GM23338 (cell line): Measurements from ENCODE around the gene C13orf46. TPM values are rescaled to one million over a fixed set of nuclear protein-coding genes. Genes with fewer than 3 reads are reported as not detected.

ENCODE experiments used
- ATAC-seq: fragments of 200-7000 bp; cut with Tn5 transposase; 3 replicates; pipeline ENCODE4 v1.9.1; 2020
- DNase-seq: peaks from one replicate; pipeline ENCODE4 v3.0.0-alpha.2; 2015; ENCODE audit warnings: low spot score
- H2AFZ ChIP-seq: fragments of 200-600 bp; sonication (generic); 2 replicates; pipeline ENCODE4 v1.8.0; 2016; ENCODE audit warnings: antibody characterized with exemption, mild to moderate bottlenecking, moderate library complexity
- H3F3A ChIP-seq: fragments of 200-600 bp; sonication (generic); replicated peaks from 2 replicates; pipeline ENCODE4 v1.8.0; 2017; ENCODE audit warnings: antibody characterized with exemption, mixed run types, low read depth
- H3K27ac ChIP-seq: fragments of 200-600 bp; sonication (generic); 2 replicates; pipeline ENCODE4 v1.6.1; 2016; ENCODE audit warnings: low read depth
- H3K27me3 ChIP-seq: fragments of 200-600 bp; sonication (generic); 2 replicates; pipeline ENCODE4 v1.8.0; 2016; ENCODE audit warnings: mild to moderate bottlenecking, mixed run types, moderate library complexity; ENCODE audit not compliant: insufficient read depth
- H3K36me3 ChIP-seq: fragments of 200-600 bp; sonication (generic); 2 replicates; pipeline ENCODE4 v1.8.0; 2016; ENCODE audit warnings: mild to moderate bottlenecking; ENCODE audit not compliant: insufficient read depth
- H3K4me1 ChIP-seq: fragments of 200-600 bp; sonication (generic); 2 replicates; pipeline ENCODE4 v1.8.0; 2016; ENCODE audit warnings: mild to moderate bottlenecking, moderate library complexity; ENCODE audit not compliant: insufficient read depth
- H3K4me2 ChIP-seq: fragments of 200-600 bp; sonication (generic); 2 replicates; pipeline ENCODE4 v1.7.1; 2017; ENCODE audit warnings: mixed run types
- H3K4me3 ChIP-seq: fragments of 200-600 bp; sonication (generic); 2 replicates; pipeline ENCODE4 v1.6.1; 2016; ENCODE audit warnings: mixed run types
- H3K79me2 ChIP-seq: fragments of 200-600 bp; sonication (generic); replicated peaks from 2 replicates; pipeline ENCODE4 v1.8.0; 2017; ENCODE audit warnings: mild to moderate bottlenecking; ENCODE audit not compliant: insufficient read depth
- H3K9me2 ChIP-seq: fragments of 200-600 bp; sonication (generic); 2 replicates; pipeline ENCODE4 v1.8.0; 2017; ENCODE audit not compliant: insufficient read depth
- H4K20me1 ChIP-seq: fragments of 200-600 bp; sonication (generic); replicated peaks from 2 replicates; pipeline ENCODE4 v1.8.0; 2017; ENCODE audit warnings: mild to moderate bottlenecking; ENCODE audit not compliant: insufficient read depth
- H3K27ac Mint-ChIP-seq: 2 replicates; pipeline ENCODE4 v1.8.0; 2020; ENCODE audit warnings: inconsistent platforms, mild to moderate bottlenecking, moderate library complexity, mixed read lengths
- H3K27me3 Mint-ChIP-seq: 3 replicates; pipeline ENCODE4 v1.8.0; 2022; ENCODE audit warnings: low read depth, mild to moderate bottlenecking, moderate library complexity, mixed read lengths, inconsistent platforms; ENCODE audit not compliant: insufficient read depth, poor library complexity
- H3K36me3 Mint-ChIP-seq: 3 replicates; pipeline ENCODE4 v1.8.0; 2021; ENCODE audit warnings: low read depth, mild to moderate bottlenecking, inconsistent platforms, moderate library complexity, mixed read lengths
- H3K4me1 Mint-ChIP-seq: 3 replicates; pipeline ENCODE4 v1.8.0; 2020; ENCODE audit warnings: mild to moderate bottlenecking, inconsistent platforms, mixed read lengths
- H3K4me3 Mint-ChIP-seq: 3 replicates; pipeline ENCODE4 v1.8.0; 2021; ENCODE audit warnings: moderate library complexity, mild to moderate bottlenecking, inconsistent platforms, mixed read lengths
- H3K9me3 Mint-ChIP-seq: 3 replicates; pipeline ENCODE4 v1.8.0; 2020; ENCODE audit warnings: moderate library complexity, mild to moderate bottlenecking, inconsistent platforms, mixed read lengths
- CREB1 ChIP-seq: fragments of 250-450 bp; sonication (Bioruptor Pico); IDR thresholded peaks from 2 replicates; pipeline ENCODE4 v1.5.0; 2020; ENCODE audit warnings: low read depth, mild to moderate bottlenecking, moderate library complexity
- EZH2 ChIP-seq: fragments of 200-600 bp; sonication (generic); IDR thresholded peaks from one replicate; pipeline ENCODE4 v1.8.0; 2017; ENCODE audit warnings: antibody characterized with exemption, mild to moderate bottlenecking, low read depth; ENCODE audit not compliant: unreplicated experiment
- EZH2phosphoT487 ChIP-seq: fragments of 200-600 bp; sonication (generic); IDR thresholded peaks from one replicate; pipeline ENCODE4 v1.8.1; 2018; ENCODE audit warnings: antibody characterized with exemption; ENCODE audit not compliant: unreplicated experiment
- JUNB ChIP-seq: IDR thresholded peaks from one replicate; pipeline ENCODE4 v1.6.1; 2016; ENCODE audit warnings: antibody characterized with exemption; ENCODE audit not compliant: unreplicated experiment
- NANOG ChIP-seq: IDR thresholded peaks from 2 replicates; pipeline ENCODE4 v1.6.1; 2016; ENCODE audit warnings: antibody characterized with exemption, borderline replicate concordance
- POLR2AphosphoS5 ChIP-seq: IDR thresholded peaks from 2 replicates; pipeline ENCODE4 v1.6.1; 2016; ENCODE audit warnings: antibody characterized with exemption, low read depth
- STAT1 ChIP-seq: IDR thresholded peaks from one replicate; pipeline ENCODE4 v1.6.1; 2016; ENCODE audit warnings: antibody characterized with exemption; ENCODE audit not compliant: unreplicated experiment
- ZNF114 ChIP-seq: fragments of 250-450 bp; sonication (Bioruptor Pico); IDR thresholded peaks from 2 replicates; pipeline ENCODE4 v1.5.0; 2020; ENCODE audit warnings: mild to moderate bottlenecking, moderate library complexity
- ZNF331 ChIP-seq: fragments of 250-450 bp; sonication (Bioruptor Pico); IDR thresholded peaks from 2 replicates; pipeline ENCODE4 v1.5.0; 2020; ENCODE audit warnings: low read depth, mild to moderate bottlenecking, moderate library complexity
- polyA plus RNA-seq: library from polyadenylated mRNA; unstranded; fragments of >200 nt; fragmentation: Nextera tagmentation; extraction: Ambion mirVana; gene quantifications from 2 replicates; pipeline ENCODE4 v1.2.1, GENCODE V29; 2016
- total RNA-seq: library from RNA; depleted of rRNA; stranded (reverse); fragments of >200 nt; shearing (Covaris generic); gene quantifications from 2 replicates; pipeline ENCODE4 v1.2.3, GENCODE V29; 2014
- TF ChIP-seq, protein P1 (sequence below): IDR thresholded peaks from 2 replicates; pipeline ENCODE4 v1.6.1; 2016; ENCODE audit warnings: antibody characterized with exemption
- TF ChIP-seq, protein P2 (sequence below): IDR thresholded peaks from one replicate; pipeline ENCODE4 v1.6.1; 2018; ENCODE audit warnings: antibody characterized with exemption; ENCODE audit not compliant: unreplicated experiment
- TF ChIP-seq, protein P3 (sequence below), 2 experiments: fragments of 200-600 bp in 1 of 2; sonication (generic) in 1 of 2; conservative IDR thresholded peaks; 2 replicates each; pipeline versions ENCODE4 v1.5.1 to v1.6.1; 2016 to 2017; ENCODE audit warnings: antibody characterized with exemption in 2 of 2, low read depth in 2 of 2, mild to moderate bottlenecking in 2 of 2, moderate library complexity in 1 of 2

C13orf46 gene
- total and polyA plus RNA-seq, 2 experiments from 2014 or later, result 0.44 to 1.5 TPM

DNA sequence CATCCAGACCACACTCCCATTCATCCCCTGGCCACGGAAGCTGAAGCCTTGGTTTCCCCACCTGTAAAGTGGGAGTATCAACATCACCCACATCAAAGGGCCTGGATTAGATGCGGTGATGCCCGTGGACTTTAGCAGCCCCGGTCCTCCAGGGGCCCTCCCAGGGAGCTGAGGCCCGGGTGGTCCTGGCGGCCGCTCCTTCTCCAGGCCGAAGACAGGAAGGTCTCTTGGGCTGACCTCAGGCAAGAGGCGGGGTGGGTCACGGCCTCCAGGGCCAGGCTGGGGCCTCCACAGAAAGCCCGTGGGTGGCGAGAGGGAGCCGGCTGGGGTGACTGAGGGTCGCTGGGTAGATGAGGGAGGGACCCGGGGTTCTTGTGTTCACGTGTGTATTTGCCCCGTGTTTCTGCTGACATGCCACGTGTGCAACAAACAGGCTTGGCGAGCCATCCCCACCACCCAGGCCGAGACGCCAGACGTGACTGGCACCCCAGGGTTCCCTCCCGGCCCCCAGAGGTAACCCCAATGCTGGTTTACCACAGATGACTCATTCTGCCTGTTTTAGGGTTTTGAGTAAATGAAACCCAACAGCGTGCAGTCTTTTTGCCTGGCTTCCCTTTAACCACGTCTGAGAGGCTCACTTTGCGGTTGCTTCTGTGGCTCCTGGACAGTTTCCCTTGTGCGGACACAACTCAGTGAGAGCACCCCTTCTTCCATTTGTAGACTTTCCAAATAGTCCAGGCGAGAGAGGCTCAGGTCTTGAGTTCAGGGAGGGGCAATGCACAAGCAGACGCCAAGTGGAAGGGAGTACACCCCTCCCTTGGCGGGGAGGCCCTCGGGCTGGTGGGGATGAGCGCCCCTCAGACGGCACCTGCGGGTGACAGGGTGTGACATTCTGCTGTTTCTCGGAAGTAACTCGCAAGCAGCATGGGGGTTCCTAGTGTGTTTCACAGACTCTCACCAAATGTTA is 42.9 kb downstream of the C13orf46 start:
- TF ChIP-seq EZH2 (no peak), EZH2phosphoT487 (no peak), NANOG (no peak), POLR2AphosphoS5 (no peak), JUNB (no peak), STAT1 (no peak)
- TF ChIP-seq, protein P1, sequence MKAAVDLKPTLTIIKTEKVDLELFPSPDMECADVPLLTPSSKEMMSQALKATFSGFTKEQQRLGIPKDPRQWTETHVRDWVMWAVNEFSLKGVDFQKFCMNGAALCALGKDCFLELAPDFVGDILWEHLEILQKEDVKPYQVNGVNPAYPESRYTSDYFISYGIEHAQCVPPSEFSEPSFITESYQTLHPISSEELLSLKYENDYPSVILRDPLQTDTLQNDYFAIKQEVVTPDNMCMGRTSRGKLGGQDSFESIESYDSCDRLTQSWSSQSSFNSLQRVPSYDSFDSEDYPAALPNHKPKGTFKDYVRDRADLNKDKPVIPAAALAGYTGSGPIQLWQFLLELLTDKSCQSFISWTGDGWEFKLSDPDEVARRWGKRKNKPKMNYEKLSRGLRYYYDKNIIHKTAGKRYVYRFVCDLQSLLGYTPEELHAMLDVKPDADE, result no peak
- Histone ChIP-seq H4K20me1 (no peaks in the 10 kb centered on the region), H3K79me2 (no peaks in the 10 kb centered on the region), H3K27me3 (no peaks in the 10 kb centered on the region), H3K4me1 (no peaks in the 10 kb centered on the region), H3K4me3 (no peak overlapping the region), H3K36me3 (no peaks in the 10 kb centered on the region), H3K4me2 (no peak overlapping the region), H3K9me2 (no peaks in the 10 kb centered on the region), H3F3A (no peaks in the 10 kb centered on the region), H3K27ac (no peak overlapping the region), H2AFZ (no peak overlapping the region)
- no peaks in the 10 kb centered on the region for H3K9me3 Mint-ChIP-seq
- H3K27ac Mint-ChIP-seq, result no peak overlapping the region
- no peak overlapping the region for H3K4me3 Mint-ChIP-seq
- no peak for ATAC-seq
- no peaks in the 10 kb centered on the region for H3K36me3 Mint-ChIP-seq
- no peak for DNase-seq
- peaks cover 9% of the 10 kb centered on the region for H3K27me3 Mint-ChIP-seq
- H3K4me1 Mint-ChIP-seq, result peaks cover 8% of the 10 kb centered on the region

DNA sequence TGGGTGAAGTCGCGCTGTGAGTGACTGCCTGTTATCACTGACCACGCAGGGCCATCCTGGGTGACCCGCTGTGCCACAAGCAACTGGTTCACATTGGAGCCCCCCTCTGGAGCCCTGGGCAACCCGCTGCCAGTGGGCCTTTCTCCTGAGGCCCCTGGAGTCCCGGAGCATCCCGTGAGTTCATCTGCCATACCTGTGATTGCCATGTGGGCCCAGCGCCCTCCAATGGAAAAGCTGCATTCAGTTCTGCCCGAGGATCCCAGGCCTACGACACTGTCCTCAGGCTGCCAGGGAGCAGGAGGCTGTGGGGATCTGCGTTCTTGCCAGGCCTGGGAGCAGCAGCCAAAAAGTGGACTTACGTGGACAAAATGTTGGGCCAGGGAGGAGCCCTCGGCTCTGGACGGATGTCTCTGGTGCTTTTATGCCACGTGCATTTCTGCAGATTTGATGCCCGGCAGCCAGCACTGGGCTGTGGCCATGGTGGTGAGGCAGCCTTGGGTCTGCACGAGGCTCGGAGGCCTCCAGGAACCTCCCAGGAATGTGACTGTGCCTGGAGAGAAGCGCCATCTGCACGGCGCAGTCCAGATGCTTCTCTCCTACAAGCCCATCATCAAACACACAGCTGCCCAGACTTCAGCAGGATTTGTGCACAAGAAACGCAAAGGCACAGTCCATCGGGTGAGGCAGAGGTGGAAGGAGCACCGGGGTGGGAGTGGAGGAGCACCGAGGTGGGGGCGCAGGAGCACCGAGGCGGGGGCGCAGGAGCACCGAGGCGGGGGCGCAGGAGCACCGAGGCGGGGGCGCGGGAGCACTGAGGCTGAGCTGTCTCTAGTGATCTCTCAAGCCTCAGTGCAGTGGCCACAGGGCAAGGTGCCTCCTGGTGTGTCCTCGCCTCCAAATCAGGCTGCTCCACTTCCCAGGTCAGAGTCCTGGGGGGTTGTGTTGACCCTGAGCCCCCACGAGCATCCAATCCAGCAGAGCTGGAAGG is 44.0 kb downstream of the C13orf46 start:
- H3K79me2 ChIP-seq, result no peaks in the 10 kb centered on the region
- H3K4me2 ChIP-seq, result no peak overlapping the region
- Mint-ChIP-seq H3K9me3 (no peaks in the 10 kb centered on the region; the same call in 2 of the 3 replicates), H3K27ac (no peak overlapping the region), H3K4me1 (peaks cover 9% of the 10 kb centered on the region), H3K36me3 (no peaks in the 10 kb centered on the region; the same call in 2 of the 3 replicates), H3K4me3 (no peak overlapping the region), H3K27me3 (peaks cover 2% of the 10 kb centered on the region)
- H4K20me1 ChIP-seq, result no peaks in the 10 kb centered on the region
- no peaks in the 10 kb centered on the region for H3K4me1 ChIP-seq
- H3K9me2 ChIP-seq, result no peaks in the 10 kb centered on the region
- H3F3A ChIP-seq, result no peaks in the 10 kb centered on the region
- no peak overlapping the region for H3K27ac ChIP-seq
- H3K27me3 ChIP-seq, result no peaks in the 10 kb centered on the region
- H3K36me3 ChIP-seq, result no peaks in the 10 kb centered on the region
- H2AFZ ChIP-seq, result no peak overlapping the region
- TF ChIP-seq ZNF114 (no peak), ZNF331 (CRISPR knock-in tag) (no peak), POLR2AphosphoS5 (no peak), EZH2 (no peak), CREB1 (CRISPR knock-in tag) (no peak), JUNB (no peak)
- TF ChIP-seq, protein P2, sequence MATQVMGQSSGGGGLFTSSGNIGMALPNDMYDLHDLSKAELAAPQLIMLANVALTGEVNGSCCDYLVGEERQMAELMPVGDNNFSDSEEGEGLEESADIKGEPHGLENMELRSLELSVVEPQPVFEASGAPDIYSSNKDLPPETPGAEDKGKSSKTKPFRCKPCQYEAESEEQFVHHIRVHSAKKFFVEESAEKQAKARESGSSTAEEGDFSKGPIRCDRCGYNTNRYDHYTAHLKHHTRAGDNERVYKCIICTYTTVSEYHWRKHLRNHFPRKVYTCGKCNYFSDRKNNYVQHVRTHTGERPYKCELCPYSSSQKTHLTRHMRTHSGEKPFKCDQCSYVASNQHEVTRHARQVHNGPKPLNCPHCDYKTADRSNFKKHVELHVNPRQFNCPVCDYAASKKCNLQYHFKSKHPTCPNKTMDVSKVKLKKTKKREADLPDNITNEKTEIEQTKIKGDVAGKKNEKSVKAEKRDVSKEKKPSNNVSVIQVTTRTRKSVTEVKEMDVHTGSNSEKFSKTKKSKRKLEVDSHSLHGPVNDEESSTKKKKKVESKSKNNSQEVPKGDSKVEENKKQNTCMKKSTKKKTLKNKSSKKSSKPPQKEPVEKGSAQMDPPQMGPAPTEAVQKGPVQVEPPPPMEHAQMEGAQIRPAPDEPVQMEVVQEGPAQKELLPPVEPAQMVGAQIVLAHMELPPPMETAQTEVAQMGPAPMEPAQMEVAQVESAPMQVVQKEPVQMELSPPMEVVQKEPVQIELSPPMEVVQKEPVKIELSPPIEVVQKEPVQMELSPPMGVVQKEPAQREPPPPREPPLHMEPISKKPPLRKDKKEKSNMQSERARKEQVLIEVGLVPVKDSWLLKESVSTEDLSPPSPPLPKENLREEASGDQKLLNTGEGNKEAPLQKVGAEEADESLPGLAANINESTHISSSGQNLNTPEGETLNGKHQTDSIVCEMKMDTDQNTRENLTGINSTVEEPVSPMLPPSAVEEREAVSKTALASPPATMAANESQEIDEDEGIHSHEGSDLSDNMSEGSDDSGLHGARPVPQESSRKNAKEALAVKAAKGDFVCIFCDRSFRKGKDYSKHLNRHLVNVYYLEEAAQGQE, result no peak
- TF ChIP-seq, protein P3, sequence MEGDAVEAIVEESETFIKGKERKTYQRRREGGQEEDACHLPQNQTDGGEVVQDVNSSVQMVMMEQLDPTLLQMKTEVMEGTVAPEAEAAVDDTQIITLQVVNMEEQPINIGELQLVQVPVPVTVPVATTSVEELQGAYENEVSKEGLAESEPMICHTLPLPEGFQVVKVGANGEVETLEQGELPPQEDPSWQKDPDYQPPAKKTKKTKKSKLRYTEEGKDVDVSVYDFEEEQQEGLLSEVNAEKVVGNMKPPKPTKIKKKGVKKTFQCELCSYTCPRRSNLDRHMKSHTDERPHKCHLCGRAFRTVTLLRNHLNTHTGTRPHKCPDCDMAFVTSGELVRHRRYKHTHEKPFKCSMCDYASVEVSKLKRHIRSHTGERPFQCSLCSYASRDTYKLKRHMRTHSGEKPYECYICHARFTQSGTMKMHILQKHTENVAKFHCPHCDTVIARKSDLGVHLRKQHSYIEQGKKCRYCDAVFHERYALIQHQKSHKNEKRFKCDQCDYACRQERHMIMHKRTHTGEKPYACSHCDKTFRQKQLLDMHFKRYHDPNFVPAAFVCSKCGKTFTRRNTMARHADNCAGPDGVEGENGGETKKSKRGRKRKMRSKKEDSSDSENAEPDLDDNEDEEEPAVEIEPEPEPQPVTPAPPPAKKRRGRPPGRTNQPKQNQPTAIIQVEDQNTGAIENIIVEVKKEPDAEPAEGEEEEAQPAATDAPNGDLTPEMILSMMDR (conservative IDR thresholded peaks at IDR 0.05; ENCODE audit: low read depth in 2 of 2), result peak; percentile 9 to 69; a peak in 2 of 4 replicates
- DNase-seq (peak; percentile 23), ATAC-seq (peak; percentile 84)
- H3K4me3 ChIP-seq, result no peak overlapping the region
